K562 (cell line): ENCODE data around the gene ZNF275.

ENCODE experiments used
- BHLHE40 ChIP-seq: IDR thresholded peaks from 2 replicates; pipeline ENCODE4 v1.6.1; 2011; ENCODE audit warnings: low read length, improper control_type of control experiment
- GATAD2A ChIP-seq: fragments of 450-650 bp; IDR thresholded peaks from 2 replicates; pipeline ENCODE4 v1.6.1; 2017
- HDAC6 ChIP-seq: IDR thresholded peaks from 2 replicates; pipeline ENCODE4 v1.6.1; 2012; ENCODE audit warnings: low read depth, mild to moderate bottlenecking, control low read depth, inconsistent platforms, low read length, moderate library complexity
- SMARCC2 ChIP-seq: fragments of 450-650 bp; IDR thresholded peaks from 2 replicates; pipeline ENCODE4 v1.6.1; 2017; ENCODE audit warnings: antibody characterized with exemption, moderate library complexity, mild to moderate bottlenecking, low read depth
- TAF9B ChIP-seq: fragments of 450-650 bp; IDR thresholded peaks from 2 replicates; pipeline ENCODE4 v1.6.1; 2018; ENCODE audit warnings: mild to moderate bottlenecking; ENCODE audit not compliant: partially characterized antibody
- TRIM28 ChIP-seq: fragments of 450-650 bp; IDR thresholded peaks from 2 replicates; pipeline ENCODE4 v1.6.1; 2017
- ZNF133 ChIP-seq: fragments of 250-450 bp; sonication (Bioruptor Pico); IDR thresholded peaks from 2 replicates; pipeline ENCODE4 v1.4.0; 2020; ENCODE audit warnings: mild to moderate bottlenecking
- TF ChIP-seq, protein P1 (sequence below): conservative IDR thresholded peaks from 2 replicates; pipeline ENCODE4 v1.6.1; 2011; ENCODE audit warnings: low read depth, mild to moderate bottlenecking, low read length; ENCODE audit not compliant: control insufficient read depth

DNA sequence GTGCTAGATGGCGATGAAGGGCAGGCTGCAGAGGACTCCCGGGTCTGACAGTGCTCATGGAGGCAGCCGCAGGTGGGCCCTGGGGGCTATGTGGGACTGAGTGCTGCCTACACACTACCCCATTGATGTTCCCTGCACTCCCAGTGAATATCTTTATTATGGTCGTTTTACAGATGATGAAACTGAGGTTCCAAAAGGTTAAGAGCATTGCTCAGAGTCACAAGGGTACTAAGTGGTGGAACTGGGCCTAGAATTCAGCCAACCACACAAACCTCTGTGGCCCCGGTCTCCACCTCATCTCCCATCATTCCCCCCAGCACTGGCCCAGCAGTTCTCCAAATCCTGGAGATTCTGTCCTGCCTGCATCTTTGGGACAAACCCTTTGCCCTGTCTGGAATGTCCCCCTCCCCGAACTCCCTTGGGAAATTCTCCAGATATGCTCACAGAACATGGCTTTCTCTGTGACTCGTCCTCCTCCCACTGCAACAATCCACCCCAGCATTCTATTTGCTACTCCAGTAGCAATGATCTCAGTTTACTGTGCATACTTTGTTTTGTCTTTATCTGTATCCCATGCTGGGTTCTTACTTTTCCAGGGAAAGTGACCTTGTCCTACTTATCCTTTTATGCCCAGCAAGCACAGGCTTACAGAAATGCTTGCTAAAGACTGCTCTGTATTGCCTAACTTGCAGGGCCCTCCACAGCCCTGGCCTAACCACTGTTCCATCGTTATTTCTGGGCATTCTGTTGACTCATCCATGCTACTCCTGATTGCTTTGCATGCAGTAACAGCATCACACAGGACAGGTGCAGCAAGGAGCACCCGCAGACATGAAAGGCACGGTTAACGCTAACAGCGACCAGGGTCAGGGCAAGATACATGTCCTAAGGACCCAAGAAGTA, 26.4 kb upstream of the ZNF275 start:
- TF ChIP-seq, protein P1, sequence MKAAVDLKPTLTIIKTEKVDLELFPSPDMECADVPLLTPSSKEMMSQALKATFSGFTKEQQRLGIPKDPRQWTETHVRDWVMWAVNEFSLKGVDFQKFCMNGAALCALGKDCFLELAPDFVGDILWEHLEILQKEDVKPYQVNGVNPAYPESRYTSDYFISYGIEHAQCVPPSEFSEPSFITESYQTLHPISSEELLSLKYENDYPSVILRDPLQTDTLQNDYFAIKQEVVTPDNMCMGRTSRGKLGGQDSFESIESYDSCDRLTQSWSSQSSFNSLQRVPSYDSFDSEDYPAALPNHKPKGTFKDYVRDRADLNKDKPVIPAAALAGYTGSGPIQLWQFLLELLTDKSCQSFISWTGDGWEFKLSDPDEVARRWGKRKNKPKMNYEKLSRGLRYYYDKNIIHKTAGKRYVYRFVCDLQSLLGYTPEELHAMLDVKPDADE, result no peak
- TF ChIP-seq SMARCC2 (no peak), HDAC6 (no peak), TAF9B (no peak), ZNF133 (CRISPR knock-in tag) (no peak), GATAD2A (no peak), BHLHE40 (no peak), TRIM28 (no peak)
